Muscle layer of colon (tissue), 2 donors: ENCODE data around the gene ALDOC.
"Not testable (repeated sequence)": the region's sequence is repeated elsewhere in the genome, so short reads cannot be mapped to it uniquely, and the experiment has no call there.

Experiments used
- H3K27ac ChIP-seq: one replicate; pipeline ENCODE4 v1.7.0; 2013; ENCODE audit warnings: low read depth, mild to moderate bottlenecking, low read length, moderate library complexity
- H3K27me3 ChIP-seq, 2 donors: one replicate each; pipeline ENCODE4 v1.7.0; 2013; ENCODE audit warnings: low read length in 2 of 2, mild to moderate bottlenecking in 2 of 2; ENCODE audit not compliant: insufficient read depth in 2 of 2, control insufficient read depth in 1 of 2
- H3K36me3 ChIP-seq: one replicate; pipeline ENCODE4 v1.7.0; 2013; ENCODE audit warnings: mild to moderate bottlenecking, low read length; ENCODE audit not compliant: insufficient read depth
- H3K4me1 ChIP-seq: one replicate; pipeline ENCODE4 v1.7.0; 2013; ENCODE audit warnings: mild to moderate bottlenecking, low read length; ENCODE audit not compliant: insufficient read depth
- H3K4me3 ChIP-seq, 2 donors: one replicate each; pipeline ENCODE4 v1.7.0; 2013; ENCODE audit warnings: low read length in 2 of 2, low read depth in 1 of 2, mild to moderate bottlenecking in 1 of 2, moderate library complexity in 1 of 2
- H3K9ac ChIP-seq: one replicate; pipeline ENCODE4 v1.7.0; 2013; ENCODE audit warnings: low read length
- H3K9me3 ChIP-seq: one replicate; pipeline ENCODE4 v1.7.0; 2013; ENCODE audit warnings: mild to moderate bottlenecking, low read length
- donor health status: abdominal sarcoma.
- donor health status: Adenocarcinoma of cecum.

Gene ALDOC

DNA sequence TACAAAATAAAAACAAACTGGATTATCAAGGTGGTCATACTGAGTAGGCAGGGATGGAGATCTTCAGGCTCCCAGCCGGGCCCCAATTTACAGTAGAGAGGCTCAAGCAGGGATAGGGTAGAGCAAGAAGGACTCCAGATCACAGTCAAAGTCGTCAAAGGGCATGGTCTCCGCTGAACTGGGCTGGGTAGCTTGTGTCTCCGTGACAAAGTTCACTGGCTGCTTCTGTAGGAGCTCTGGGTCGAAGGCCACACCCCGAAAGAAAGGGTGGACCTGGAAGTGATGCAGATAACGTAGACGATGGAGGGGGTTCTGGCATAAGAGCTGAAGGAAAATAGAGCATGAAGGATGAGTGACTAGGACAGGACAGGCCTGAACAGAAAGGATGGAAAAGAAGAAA, 33.7 kb upstream of the ALDOC start:
- Histone ChIP-seq H3K27me3 (no peaks in the 10 kb centered on the region), H3K4me3 (no peak overlapping the region), H3K36me3 (peaks cover 13% of the 10 kb centered on the region), H3K9me3 (no peaks in the 10 kb centered on the region), H3K4me1 (no peaks in the 10 kb centered on the region), H3K9ac (no peak overlapping the region), H3K27ac (no peak overlapping the region)

DNA sequence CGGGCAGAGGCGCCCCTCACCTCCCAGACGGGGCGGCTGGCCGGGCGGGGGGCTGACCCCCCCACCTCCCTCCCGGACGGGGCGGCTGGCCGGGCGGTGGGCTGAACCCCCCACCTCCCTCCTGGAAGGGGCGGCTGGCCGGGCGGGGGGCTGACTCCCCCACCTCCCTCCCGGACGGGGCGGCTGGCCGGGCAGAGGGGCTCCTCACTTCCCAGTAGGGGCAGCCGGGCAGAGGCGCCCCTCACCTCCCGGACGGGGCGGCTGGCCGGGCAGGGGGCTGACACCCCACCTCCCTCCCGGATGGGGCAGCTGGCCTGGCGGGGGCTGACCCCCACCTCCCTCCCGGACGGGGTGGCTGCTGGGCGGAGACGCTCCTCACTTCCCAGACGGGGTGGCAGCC, 27.3 kb upstream of the ALDOC start:
- H3K9ac ChIP-seq, H3K9me3 ChIP-seq, H3K4me3 ChIP-seq, H3K36me3 ChIP-seq, H3K27me3 ChIP-seq, H3K27ac ChIP-seq, H3K4me1 ChIP-seq: not testable (repeated sequence)

DNA sequence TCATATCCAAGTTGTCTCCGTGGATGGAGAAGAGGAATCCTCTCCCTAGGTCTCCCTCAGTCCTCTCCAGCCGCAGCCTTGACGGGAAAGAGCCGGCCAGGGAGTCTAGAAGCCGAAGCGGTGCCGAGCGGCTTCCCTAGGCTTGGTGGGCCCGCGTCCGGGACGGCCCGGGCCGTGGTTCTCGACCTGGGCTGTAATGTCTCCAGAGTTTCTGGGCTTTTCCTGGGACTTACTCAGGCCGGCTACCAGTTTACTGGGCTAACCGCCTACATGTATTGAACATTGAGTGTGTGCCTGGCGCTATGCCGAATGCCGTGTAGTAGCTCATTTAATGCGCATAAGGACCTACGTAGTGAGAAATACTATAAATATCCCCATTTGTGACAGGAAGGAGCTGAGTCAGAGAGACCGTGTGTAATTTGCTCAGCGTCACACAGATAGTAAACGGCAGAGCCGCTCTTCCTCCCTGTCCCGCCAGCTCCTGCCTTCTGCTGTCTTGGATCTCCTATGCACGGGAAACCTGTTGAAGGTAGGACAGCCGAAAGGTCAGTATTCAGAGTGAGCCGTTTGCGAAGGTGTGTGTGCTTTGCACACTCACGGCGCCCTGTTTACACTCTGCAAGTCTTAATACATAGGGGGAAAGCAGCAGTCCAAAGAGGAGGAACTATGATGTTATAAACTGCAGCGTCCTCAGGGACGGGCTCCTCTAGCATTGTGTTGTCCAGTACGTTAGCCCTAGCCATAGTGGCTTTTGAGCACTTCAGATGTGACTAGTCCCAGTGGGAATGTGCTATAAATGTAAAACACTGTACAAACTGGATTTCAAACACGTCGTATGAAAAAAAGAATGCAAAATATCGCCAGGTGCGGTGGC, 22.9 kb upstream of the ALDOC start:
- Histone ChIP-seq H3K9ac (peak overlapping the region; percentile 49), H3K27ac (peak overlapping the region; percentile 89), H3K9me3 (no peaks in the 10 kb centered on the region), H3K27me3 (no peaks in the 10 kb centered on the region), H3K4me1 (peaks cover 8% of the 10 kb centered on the region), H3K4me3 (peak overlapping the region; percentile 63 to 69), H3K36me3 (no peaks in the 10 kb centered on the region)

DNA sequence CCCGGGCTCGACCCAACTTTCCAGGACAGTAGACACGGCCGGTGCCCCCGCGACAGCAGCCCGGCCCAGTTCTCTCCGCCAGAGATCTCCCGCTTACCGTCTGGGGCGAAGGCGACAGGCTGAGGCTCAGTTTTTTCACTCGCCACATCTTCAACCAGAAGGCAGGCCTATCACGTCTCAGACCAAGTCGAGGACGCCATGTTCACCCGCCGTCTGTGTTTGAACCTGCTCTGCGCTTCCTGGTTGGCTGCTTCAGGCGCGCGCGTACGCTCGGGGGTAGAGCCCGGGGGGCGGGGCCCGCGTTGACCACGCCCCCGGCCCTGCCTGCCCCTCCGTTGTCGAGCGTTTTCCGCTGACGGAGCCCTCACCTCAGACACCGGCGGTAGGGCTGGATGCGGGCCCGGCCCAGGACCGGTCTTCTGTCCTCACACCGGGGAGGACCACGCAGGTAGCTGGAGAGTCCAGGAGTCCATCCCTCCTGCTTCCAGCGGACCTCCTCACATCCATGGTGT, 22.2 kb upstream of the ALDOC start, which contains the start of gene SPAG5:
SPAG5 (minus strand) TSS at position 227 of the 512 bp plus-strand sequence; CDS start at position 148, 79 bp downstream.
- Histone ChIP-seq H3K4me3 (peak within 1 kb of the TSS; percentile 63 to 69), H3K27me3 (no peaks in the 10 kb centered on the region), H3K27ac (peak within 1 kb of the TSS; percentile 89), H3K9me3 (no peaks in the 10 kb centered on the region), H3K4me1 (peaks cover 8% of the 10 kb centered on the region), H3K36me3 (no peaks in the 10 kb centered on the region), H3K9ac (peak within 1 kb of the TSS; percentile 49)

DNA sequence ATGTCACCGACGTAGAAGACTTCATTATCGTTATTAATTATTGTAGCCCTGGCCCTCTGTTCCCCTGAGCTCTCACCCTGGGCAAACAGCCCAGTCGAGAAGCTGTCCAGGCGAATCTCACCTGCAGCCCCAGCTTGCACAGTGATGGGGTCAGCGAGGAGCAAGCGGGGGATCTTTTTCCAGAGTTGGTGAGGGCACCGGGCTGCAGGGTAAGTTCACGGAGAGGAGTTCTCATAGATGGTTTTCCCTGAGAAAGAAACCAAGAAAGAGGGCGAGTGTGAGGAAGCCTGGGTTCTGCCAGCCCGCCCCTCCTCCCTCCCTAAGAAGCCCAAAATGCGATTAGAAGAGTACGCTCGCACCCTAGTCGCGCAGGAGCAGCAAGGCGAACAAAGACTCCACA, 21.7 kb upstream of the ALDOC start:
- peak overlapping the region; percentile 63 to 69 for H3K4me3 ChIP-seq
- no peaks in the 10 kb centered on the region for H3K36me3 ChIP-seq
- no peaks in the 10 kb centered on the region for H3K9me3 ChIP-seq
- peaks cover 8% of the 10 kb centered on the region for H3K4me1 ChIP-seq
- no peak overlapping the region for H3K9ac ChIP-seq
- H3K27ac ChIP-seq = no peak overlapping the region
- H3K27me3 ChIP-seq = no peaks in the 10 kb centered on the region

DNA sequence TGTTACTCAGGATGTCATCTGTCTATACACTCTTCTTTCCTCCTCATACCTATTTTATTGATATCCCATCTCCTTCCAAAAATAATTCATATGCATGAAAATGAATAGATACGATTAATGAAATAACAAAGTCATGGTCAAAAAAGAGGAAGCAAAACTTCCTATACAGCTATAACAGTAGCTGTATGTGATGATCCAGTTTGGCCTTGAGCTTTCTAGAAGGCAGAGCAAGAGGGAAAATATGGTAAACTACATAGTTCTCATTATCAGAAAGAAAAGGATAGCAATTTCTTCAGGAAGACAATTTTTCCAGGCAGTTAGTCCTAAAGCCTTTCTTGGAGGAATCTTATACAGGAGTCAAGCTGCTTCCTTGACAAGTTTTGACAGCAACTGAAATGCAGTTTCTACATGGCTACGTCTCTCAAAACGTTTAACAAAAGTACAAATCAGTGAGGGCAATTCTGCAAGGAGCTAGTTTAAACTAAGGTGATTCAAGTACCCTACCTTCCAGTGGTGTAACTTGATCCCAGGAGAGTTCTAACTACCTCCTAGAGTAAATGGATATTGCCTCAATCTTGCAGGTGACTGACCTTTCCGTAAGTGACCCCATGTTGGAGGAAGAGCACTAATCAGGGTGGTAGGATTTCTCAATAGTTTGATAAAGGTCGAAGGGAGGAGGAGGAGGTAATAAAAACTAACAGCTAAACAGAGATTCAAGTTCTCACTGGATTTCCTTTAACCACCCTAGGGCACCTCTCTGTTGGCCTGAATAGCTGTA, 21.1 kb upstream of the ALDOC start:
- Histone ChIP-seq H3K27ac (no peak overlapping the region), H3K36me3 (no peaks in the 10 kb centered on the region), H3K27me3 (no peaks in the 10 kb centered on the region), H3K4me3 (no peak overlapping the region), H3K4me1 (peaks cover 8% of the 10 kb centered on the region), H3K9me3 (no peaks in the 10 kb centered on the region), H3K9ac (no peak overlapping the region)

DNA sequence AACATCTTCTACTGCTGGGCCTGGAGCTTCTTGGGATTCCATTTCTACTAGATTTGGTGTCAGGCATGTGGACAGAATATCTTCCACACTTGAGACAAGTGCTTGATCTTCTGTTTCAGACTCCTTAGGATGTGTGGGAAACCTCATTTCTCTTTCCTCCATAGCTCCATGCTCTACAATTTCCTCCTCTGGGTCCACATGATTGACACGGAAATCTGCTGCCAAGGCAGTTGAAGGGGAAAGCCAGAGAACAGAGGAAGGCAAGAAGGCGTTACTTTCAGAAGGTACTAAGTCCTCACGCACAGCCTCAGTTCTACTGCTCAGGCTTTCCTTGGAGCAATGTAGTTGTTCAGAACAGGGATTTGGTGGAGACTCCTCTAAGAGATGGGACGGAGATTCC, 15.6 kb upstream of the ALDOC start:
- no peaks in the 10 kb centered on the region for H3K9me3 ChIP-seq
- no peak overlapping the region for H3K27ac ChIP-seq
- no peaks in the 10 kb centered on the region for H3K4me1 ChIP-seq
- no peak overlapping the region for H3K4me3 ChIP-seq
- no peak overlapping the region for H3K9ac ChIP-seq
- H3K36me3 ChIP-seq = no peaks in the 10 kb centered on the region
- H3K27me3 ChIP-seq = no peaks in the 10 kb centered on the region

DNA sequence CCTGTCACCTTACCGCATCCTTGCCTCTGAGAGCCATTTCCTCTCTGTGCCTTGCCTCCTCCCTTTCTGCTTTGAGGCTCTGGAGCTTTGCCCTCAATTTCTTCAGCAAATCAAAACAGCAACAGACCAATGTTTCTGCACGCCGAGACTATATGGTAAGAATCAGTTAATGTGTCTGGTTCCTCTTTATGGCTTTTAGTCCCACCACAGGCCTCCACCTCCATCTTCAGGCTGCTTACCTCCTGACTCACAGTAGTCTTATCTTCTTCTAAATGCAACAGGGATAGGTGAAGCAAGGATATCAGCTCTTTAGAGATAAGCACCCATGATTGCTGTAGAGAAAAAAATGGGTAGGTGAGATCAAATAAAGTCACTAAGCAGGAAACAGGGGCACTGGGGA, 9.2 kb upstream of the ALDOC start:
- Histone ChIP-seq H3K36me3 (peaks cover 5% of the 10 kb centered on the region), H3K4me3 (no peak overlapping the region), H3K9ac (no peak overlapping the region), H3K27me3 (no peaks in the 10 kb centered on the region), H3K4me1 (no peaks in the 10 kb centered on the region), H3K9me3 (no peaks in the 10 kb centered on the region), H3K27ac (no peak overlapping the region)

DNA sequence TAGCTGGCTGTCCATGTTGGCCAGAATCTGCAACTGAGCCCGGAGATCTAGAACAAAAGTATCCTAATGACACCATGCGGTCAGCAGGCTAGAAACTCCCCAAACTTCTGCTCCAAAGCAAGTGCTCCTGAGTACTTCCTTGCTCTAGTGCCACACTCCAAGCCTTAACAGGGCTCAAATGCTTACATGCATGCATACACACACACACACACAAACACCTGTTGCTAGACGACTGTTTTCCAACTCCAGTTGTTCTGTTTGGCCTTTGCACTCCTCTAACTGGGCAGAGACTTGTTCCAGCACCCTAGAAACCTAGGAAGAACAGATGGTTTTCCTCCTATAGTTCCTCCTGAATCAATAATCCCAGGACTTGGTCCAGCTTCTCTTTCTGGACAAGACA, 7.7 kb upstream of the ALDOC start:
- no peaks in the 10 kb centered on the region for H3K4me1 ChIP-seq
- H3K36me3 ChIP-seq = peaks cover 5% of the 10 kb centered on the region
- H3K4me3 ChIP-seq = no peak overlapping the region
- H3K9me3 ChIP-seq = no peaks in the 10 kb centered on the region
- H3K27ac ChIP-seq = no peak overlapping the region
- no peak overlapping the region for H3K9ac ChIP-seq
- no peaks in the 10 kb centered on the region for H3K27me3 ChIP-seq

DNA sequence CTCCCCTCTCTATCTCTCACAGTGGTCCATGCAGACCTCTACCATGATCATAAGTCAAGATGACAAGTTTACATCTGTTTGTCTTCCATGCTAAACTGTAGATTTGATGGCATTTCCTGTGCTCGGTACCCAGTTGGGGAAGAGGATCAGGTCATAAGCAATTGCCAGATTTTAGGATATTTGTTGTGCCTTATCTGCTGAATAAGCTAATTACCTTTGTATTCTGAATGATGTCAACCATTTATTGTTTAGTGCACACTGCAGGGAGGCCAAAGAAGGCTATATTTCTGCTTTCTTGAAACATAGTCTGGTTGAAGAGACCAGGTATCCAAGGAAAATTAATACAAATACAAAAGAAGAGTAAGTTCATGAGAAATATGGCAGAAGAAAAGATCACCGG, 5.8 kb upstream of the ALDOC start:
- no peak overlapping the region for H3K9ac ChIP-seq
- H3K36me3 ChIP-seq = peaks cover 5% of the 10 kb centered on the region
- no peak overlapping the region for H3K27ac ChIP-seq
- H3K4me1 ChIP-seq = no peaks in the 10 kb centered on the region
- H3K4me3 ChIP-seq = no peak overlapping the region
- no peaks in the 10 kb centered on the region for H3K27me3 ChIP-seq
- H3K9me3 ChIP-seq = no peaks in the 10 kb centered on the region

DNA sequence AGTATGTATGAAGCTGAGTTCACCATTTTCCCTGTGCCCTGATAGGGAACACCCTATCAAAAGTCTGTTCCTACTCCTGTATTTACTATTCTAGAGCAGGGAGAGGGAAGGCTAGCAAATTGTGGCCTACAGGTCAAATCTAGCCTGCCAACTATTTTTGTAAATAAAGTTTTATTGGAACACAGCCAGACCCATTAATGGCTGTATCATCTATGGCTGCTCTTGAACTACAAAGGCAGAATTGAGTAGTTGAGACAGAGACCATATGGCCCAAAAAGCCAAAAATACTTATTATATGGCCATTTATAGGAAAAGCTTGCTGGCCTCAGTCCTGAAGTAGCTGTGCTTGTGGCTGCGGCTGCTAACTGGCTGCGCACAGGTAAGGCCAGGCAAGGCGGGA, 4.3 kb upstream of the ALDOC start:
- Histone ChIP-seq H3K36me3 (peaks cover 5% of the 10 kb centered on the region), H3K9me3 (no peaks in the 10 kb centered on the region), H3K4me3 (no peak overlapping the region), H3K9ac (no peak overlapping the region), H3K27ac (no peak overlapping the region), H3K4me1 (peaks cover 6% of the 10 kb centered on the region), H3K27me3 (no peaks in the 10 kb centered on the region)
